Glutamatergic neuron (in vitro differentiated cells): ENCODE measurements around the gene ACIN1. TPM values are rescaled to one million over a fixed set of nuclear protein-coding genes. Genes with fewer than 3 reads are reported as not detected.

Source experiments
- DNase-seq: peaks from one replicate; pipeline ENCODE4 v3.0.0; 2022
- H3K27ac Mint-ChIP-seq: one replicate; pipeline ENCODE4 v1.8.0; 2020; ENCODE audit warnings: mild to moderate bottlenecking, mixed read lengths, inconsistent platforms; ENCODE audit not compliant: unreplicated experiment
- H3K27me3 Mint-ChIP-seq: one replicate; pipeline ENCODE4 v1.8.0; 2020; ENCODE audit warnings: mild to moderate bottlenecking, moderate library complexity, mixed read lengths, inconsistent platforms; ENCODE audit not compliant: unreplicated experiment
- H3K36me3 Mint-ChIP-seq: one replicate; pipeline ENCODE4 v1.8.0; 2020; ENCODE audit warnings: mild to moderate bottlenecking, mixed read lengths, inconsistent platforms; ENCODE audit not compliant: unreplicated experiment
- H3K4me1 Mint-ChIP-seq: one replicate; pipeline ENCODE4 v1.8.0; 2020; ENCODE audit warnings: mild to moderate bottlenecking, low read depth, mixed read lengths, inconsistent platforms; ENCODE audit not compliant: unreplicated experiment
- H3K4me3 Mint-ChIP-seq: one replicate; pipeline ENCODE4 v1.8.0; 2020; ENCODE audit warnings: mild to moderate bottlenecking, mixed read lengths, inconsistent platforms; ENCODE audit not compliant: unreplicated experiment
- H3K9me3 Mint-ChIP-seq: one replicate; pipeline ENCODE4 v1.8.0; 2020; ENCODE audit warnings: mild to moderate bottlenecking, moderate library complexity, mixed read lengths, inconsistent platforms; ENCODE audit not compliant: unreplicated experiment
- CTCF ChIP-seq: fragments of 200-600 bp; sonication (generic); IDR thresholded peaks from one replicate; pipeline ENCODE4 v1.5.0; 2021; ENCODE audit not compliant: partially characterized antibody, unreplicated experiment
- total RNA-seq: library from RNA; stranded (reverse); fragmentation: NEBNext Ultra II Directional; extraction: Animal tissue kit (Norgen Biotek cat#: 25700); gene quantifications from one replicate; pipeline ENCODE4 v1.2.1, GENCODE V29; 2021; ENCODE audit not compliant: unreplicated experiment

The ACIN1 gene
- total RNA-seq, 1 donor from 2014 or later: 341 TPM

- no peak for TF ChIP-seq CTCF
- no peak for DNase-seq
- Mint-ChIP-seq H3K4me3 (no peak within 1 kb of the TSS), H3K9me3 (peaks cover 9% of the 10 kb centered on the region), H3K4me1 (no peaks in the 10 kb centered on the region), H3K27me3 (peaks cover 7% of the 10 kb centered on the region), H3K36me3 (peaks cover 11% of the 10 kb centered on the region), H3K27ac (no peak within 1 kb of the TSS)
Observed at GRCh38 chr14:23104591-23105347, 9.8 kb upstream of the ACIN1 start, which contains the start of gene CIROP. TSS of gene CIROP (minus strand) at chr14:23104989. CDS start at chr14:23104920, 69 bp downstream.

GRCh38 chr14:23104070-23104590, 9.2 kb upstream of the ACIN1 start:
- TF ChIP-seq CTCF: no peak

GRCh38 chr14:23103581-23103980, 8.6 kb upstream of the ACIN1 start:
- peaks cover 4% of the 10 kb centered on the region for H3K9me3 Mint-ChIP-seq
- no peak overlapping the region for H3K27ac Mint-ChIP-seq
- TF ChIP-seq CTCF: no peak
- no peak for DNase-seq
- no peak overlapping the region for H3K4me3 Mint-ChIP-seq
- peaks cover 9% of the 10 kb centered on the region for H3K27me3 Mint-ChIP-seq
- H3K4me1 Mint-ChIP-seq: no peaks in the 10 kb centered on the region
- H3K36me3 Mint-ChIP-seq: peaks cover 11% of the 10 kb centered on the region

More at GRCh38 chr14:23104070-23104590, 9.2 kb upstream of the ACIN1 start:
- H3K4me3 Mint-ChIP-seq: no peak overlapping the region
- H3K36me3 Mint-ChIP-seq: peaks cover 11% of the 10 kb centered on the region
- no peak overlapping the region for H3K27ac Mint-ChIP-seq
- no peak for DNase-seq
- peaks cover 10% of the 10 kb centered on the region for H3K27me3 Mint-ChIP-seq
- H3K9me3 Mint-ChIP-seq: peaks cover 7% of the 10 kb centered on the region
- H3K4me1 Mint-ChIP-seq: no peaks in the 10 kb centered on the region

DNA sequence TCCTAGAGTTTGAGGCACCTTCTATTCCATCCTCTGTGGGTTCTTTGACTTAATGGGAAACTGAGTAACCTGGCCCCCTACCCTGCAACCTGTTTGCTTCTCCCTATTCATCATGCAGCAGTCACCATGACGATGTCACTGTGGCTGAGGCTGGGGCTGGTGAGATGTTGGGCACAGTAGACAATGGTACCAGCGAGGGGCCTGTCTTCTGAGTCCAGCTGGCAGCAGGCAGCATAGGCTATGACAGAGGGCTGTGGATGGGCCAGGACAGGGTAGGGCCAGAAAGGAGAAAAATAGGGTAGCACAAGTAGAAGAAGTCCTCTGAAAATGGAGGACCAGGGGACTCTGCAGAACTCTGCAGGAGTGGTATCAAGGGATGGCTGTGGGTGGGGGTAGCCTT, 7.9 kb upstream of the ACIN1 start:
- TF ChIP-seq CTCF: no peak
- H3K27ac Mint-ChIP-seq: no peak overlapping the region
- H3K27me3 Mint-ChIP-seq: peaks cover 9% of the 10 kb centered on the region
- no peak overlapping the region for H3K4me3 Mint-ChIP-seq
- no peak for DNase-seq
- H3K4me1 Mint-ChIP-seq: no peaks in the 10 kb centered on the region
- peaks cover 11% of the 10 kb centered on the region for H3K36me3 Mint-ChIP-seq
- peaks cover 4% of the 10 kb centered on the region for H3K9me3 Mint-ChIP-seq

DNA sequence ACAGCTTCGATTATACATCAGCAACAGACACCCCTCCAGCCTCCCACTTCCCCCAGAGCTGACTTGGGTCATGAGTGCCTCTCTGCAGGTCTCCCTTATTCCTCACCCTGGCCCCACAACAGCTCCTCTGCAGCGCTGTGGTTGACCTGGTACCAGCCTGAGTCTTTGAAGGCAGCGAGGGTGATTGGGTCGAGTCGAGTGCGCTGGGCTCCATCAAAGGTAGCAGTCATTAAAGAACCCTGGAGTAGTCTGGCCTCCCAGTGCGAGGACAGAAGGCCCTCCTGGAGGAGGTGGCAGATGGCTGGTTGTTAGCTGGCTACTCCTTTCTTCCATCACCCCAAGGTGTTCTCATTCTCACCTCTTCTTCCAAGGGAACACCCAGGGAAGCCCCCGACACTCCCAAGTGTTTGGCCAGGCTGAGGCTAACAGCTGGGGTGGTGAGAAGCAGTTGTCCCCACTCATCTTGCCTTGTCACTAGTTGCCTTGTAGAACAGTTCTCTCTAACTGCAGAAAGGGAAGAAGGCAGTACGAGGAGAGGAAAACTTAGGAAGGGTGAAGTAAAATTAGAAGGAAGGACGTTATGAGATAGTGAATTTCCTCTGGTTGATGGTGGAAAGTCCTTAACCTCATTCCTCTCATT, 7.2 kb upstream of the ACIN1 start:
- Mint-ChIP-seq H3K4me3 (no peak overlapping the region), H3K4me1 (no peaks in the 10 kb centered on the region), H3K9me3 (peaks cover 4% of the 10 kb centered on the region), H3K36me3 (peaks cover 11% of the 10 kb centered on the region), H3K27ac (no peak overlapping the region), H3K27me3 (peaks cover 9% of the 10 kb centered on the region)
- no peak for DNase-seq
- TF ChIP-seq CTCF: no peak
